Spleen (tissue), 11 donors: Measurements from ENCODE around the gene ZBTB4. TPM values are rescaled to one million over a fixed set of nuclear protein-coding genes. Genes with fewer than 3 reads are reported as not detected.

ENCODE experiments used
- DNase-seq: peaks from one replicate; pipeline ENCODE4 v3.0.0-alpha.2; 2020
- H3K27ac ChIP-seq, 8 donors: fragments of 200-600 bp; sonication (generic) in 7 of 8; 1 replicate in 4 of 8; 2 replicates in 4 of 8; pipeline versions ENCODE4 v1.5.0 to v1.8.0; 2016 to 2021; ENCODE audit warnings: inconsistent platforms in 4 of 8, mild to moderate bottlenecking in 4 of 8, moderate library complexity in 1 of 8
- H3K27me3 ChIP-seq, 7 donors: fragments of 200-600 bp; sonication (generic) in 6 of 7; replicated peaks in 1 of 7; 1 replicate in 4 of 7; 2 replicates in 3 of 7; pipeline versions ENCODE4 v1.5.0 to v1.8.0; 2016 to 2021; ENCODE audit warnings: inconsistent platforms in 3 of 7, mild to moderate bottlenecking in 1 of 7
- H3K36me3 ChIP-seq, 6 donors: fragments of 200-600 bp; sonication (generic) in 5 of 6; 1 replicate in 4 of 6; 2 replicates in 2 of 6; pipeline versions ENCODE4 v1.5.0 to v1.8.0; 2016 to 2021; ENCODE audit warnings: inconsistent platforms in 2 of 6
- H3K4me1 ChIP-seq, 6 donors: fragments of 200-600 bp; sonication (generic) in 5 of 6; 1 replicate in 3 of 6; 2 replicates in 3 of 6; pipeline versions ENCODE4 v1.5.0 to v1.8.0; 2016 to 2021; ENCODE audit warnings: inconsistent platforms in 3 of 6
- H3K4me3 ChIP-seq, 8 donors: fragments of 200-600 bp; sonication (generic) in 7 of 8; 1 replicate in 4 of 8; 2 replicates in 4 of 8; pipeline versions ENCODE4 v1.5.0 to v1.8.0; 2016 to 2021; ENCODE audit warnings: inconsistent platforms in 4 of 8, mild to moderate bottlenecking in 4 of 8, moderate library complexity in 2 of 8
- H3K9me3 ChIP-seq, 8 donors: fragments of 200-600 bp; sonication (generic) in 7 of 8; 1 replicate in 4 of 8; 2 replicates in 4 of 8; pipeline versions ENCODE4 v1.5.0 to v1.8.0; 2016 to 2021; ENCODE audit warnings: inconsistent platforms in 4 of 8
- POLR2A ChIP-seq, 3 donors: fragments of 450-650 bp; IDR thresholded peaks; one replicate each; pipeline ENCODE4 v1.5.1; 2017; ENCODE audit warnings: antibody characterized with exemption in 3 of 3, mild to moderate bottlenecking in 1 of 3
- POLR2AphosphoS5 ChIP-seq, 3 donors: sonication (generic); formaldehyde crosslinking; IDR thresholded peaks; one replicate each; pipeline ENCODE4 v1.5.1; 2017; ENCODE audit warnings: antibody characterized with exemption in 3 of 3
- WGBS, 5 donors: extraction: QIAGEN DNeasy Blood & Tissue Kit in 3 of 5; methylation state at CpG; one replicate each; pipeline versions ENCODE4 v1.1.5 to v1.1.7; 2013 to 2018; 5-methylcytosine and 5-hydroxymethylcytosine counted together
- intact Hi-C: fragments of 100-400 bp; cut with DNase I; formaldehyde crosslinking; loops from one replicate; pipeline ENCODE4 v1.15.0; 2023; ENCODE audit warnings: low total_unique reads
- polyA plus RNA-seq, 3 donors: library from polyadenylated mRNA; stranded (reverse); fragments of 200-250 nt; gene quantifications; one replicate each; pipeline ENCODE4 v1.2.1, GENCODE V29; 2013
- total RNA-seq, 7 donors: library from RNA; depleted of rRNA in 3 of 7; stranded (reverse); fragments of >200 nt in 3 of 7; fragmentation: NEBNext Ultra II Directional in 4 of 7; extraction: Animal tissue kit (Norgen Biotek cat#: 25700) in 4 of 7; gene quantifications; one replicate each; pipeline versions ENCODE4 v1.1.0 to v1.2.1, GENCODE V29; 2016 to 2021
- TF ChIP-seq, protein P1 (sequence below), 11 experiments: fragments of 200-600 bp in 7 of 11; fragments of 450-650 bp in 4 of 11; sonication (generic) in 4 of 11; IDR thresholded peaks in 8 of 11; conservative IDR thresholded peaks in 3 of 11; 1 replicate in 7 of 11; 2 replicates in 4 of 11; pipeline versions ENCODE4 v1.4.0 to v1.8.0; 2016 to 2021; ENCODE audit warnings: antibody characterized with exemption in 11 of 11, inconsistent platforms in 4 of 11, mild to moderate bottlenecking in 1 of 11
- donor health status: healthy with polysubstance abuse.
- donor health status: DM: no; HTN: no; CAD: no; lungs with moderate emphysema.
- donor health status: DM: no; HTN: no; CAD: no.
- donor health status: Bipolar disorder and iron deficiency.
- donor health status: healthy.
- donor health status: DM: no; HTN: no; CAD: no.
- donor health status: DM: yes; HTN: yes; CAD: no.

The ZBTB4 gene
- total and polyA plus RNA-seq, 10 donors = 10.5 to 68.8 (median 42.2) TPM

DNA sequence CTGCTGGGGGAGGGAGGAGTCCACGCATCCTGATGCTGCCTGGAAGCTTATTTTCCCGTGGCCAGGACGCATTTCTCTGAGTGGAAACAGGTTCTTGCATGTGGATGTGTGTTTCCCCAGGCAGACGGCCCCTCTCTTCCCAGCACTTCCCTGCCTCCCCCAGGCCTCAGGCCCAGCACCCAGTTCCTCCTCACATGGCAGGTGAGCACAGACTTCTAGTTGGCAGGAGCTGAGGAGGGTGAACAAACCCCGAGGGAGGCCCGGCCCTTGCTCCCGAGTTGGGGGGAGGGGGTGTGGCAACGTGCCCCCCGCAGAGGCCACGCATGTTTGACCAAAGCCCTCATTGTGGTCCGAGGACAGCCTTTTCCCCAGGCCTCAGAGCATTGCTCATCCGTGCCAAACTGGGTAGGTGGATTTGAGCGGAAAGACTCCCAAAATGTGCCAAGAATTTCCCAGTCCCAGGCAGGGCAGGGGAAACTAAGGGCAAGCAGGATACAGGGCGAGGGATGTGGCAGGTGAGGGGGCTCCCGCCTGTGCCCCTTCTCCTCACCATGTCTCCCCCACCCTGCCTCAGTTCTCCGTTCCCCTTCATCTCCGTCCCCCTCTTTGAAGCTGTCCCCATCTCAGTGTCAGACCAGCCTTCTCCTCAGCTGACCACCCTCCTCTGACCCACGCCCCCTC is 60.8 kb downstream of the ZBTB4 start:
- Histone ChIP-seq H3K27ac (no peak overlapping the region), H3K9me3 (no peaks in the 10 kb centered on the region), H3K27me3 (no peaks in the 10 kb centered on the region), H3K4me3 (no peak overlapping the region), H3K4me1 (no peaks in the 10 kb centered on the region), H3K36me3 (peaks cover 0 to 7% (median 0%) of the 10 kb centered on the region in 6 donors)
- DNase-seq = no peak
- WGBS, 5 donors = 71 to 83% (median 76%) methylated on average over 9 to 18 of the region's 18 CpGs
- intact Hi-C loops = no loop called here
- TF ChIP-seq, protein P1, sequence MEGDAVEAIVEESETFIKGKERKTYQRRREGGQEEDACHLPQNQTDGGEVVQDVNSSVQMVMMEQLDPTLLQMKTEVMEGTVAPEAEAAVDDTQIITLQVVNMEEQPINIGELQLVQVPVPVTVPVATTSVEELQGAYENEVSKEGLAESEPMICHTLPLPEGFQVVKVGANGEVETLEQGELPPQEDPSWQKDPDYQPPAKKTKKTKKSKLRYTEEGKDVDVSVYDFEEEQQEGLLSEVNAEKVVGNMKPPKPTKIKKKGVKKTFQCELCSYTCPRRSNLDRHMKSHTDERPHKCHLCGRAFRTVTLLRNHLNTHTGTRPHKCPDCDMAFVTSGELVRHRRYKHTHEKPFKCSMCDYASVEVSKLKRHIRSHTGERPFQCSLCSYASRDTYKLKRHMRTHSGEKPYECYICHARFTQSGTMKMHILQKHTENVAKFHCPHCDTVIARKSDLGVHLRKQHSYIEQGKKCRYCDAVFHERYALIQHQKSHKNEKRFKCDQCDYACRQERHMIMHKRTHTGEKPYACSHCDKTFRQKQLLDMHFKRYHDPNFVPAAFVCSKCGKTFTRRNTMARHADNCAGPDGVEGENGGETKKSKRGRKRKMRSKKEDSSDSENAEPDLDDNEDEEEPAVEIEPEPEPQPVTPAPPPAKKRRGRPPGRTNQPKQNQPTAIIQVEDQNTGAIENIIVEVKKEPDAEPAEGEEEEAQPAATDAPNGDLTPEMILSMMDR (IDR thresholded peaks at IDR 0.05 in 8 of 11, conservative IDR thresholded peaks at IDR 0.05 in 3 of 11) = no peak
- TF ChIP-seq POLR2AphosphoS5 (IDR thresholded peaks at IDR 0.05) (no peak), POLR2A (IDR thresholded peaks at IDR 0.05) (no peak)

DNA sequence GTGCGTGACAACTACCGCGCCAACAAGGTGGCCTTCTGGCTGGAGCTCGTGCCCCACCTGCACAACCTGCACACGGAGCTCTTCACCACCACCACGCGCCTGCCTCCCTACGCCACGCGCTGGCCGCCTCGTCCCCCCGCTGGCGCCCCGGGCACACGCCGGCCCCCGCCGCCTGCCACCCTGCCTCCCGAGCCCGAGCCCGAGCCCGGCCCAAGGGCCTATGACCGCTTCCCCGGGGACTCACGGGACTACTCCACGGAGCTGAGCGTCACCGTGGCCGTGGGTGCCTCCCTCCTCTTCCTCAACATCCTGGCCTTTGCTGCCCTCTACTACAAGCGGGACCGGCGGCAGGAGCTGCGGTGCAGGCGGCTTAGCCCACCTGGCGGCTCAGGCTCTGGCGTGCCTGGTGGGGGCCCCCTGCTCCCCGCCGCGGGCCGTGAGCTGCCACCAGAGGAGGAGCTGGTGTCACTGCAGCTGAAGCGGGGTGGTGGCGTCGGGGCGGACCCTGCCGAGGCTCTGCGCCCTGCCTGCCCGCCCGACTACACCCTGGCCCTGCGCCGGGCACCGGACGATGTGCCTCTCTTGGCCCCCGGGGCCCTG is 62.3 kb downstream of the ZBTB4 start:
- Histone ChIP-seq H3K27me3 (no peaks in the 10 kb centered on the region), H3K4me1 (no peaks in the 10 kb centered on the region), H3K27ac (no peak overlapping the region), H3K9me3 (no peaks in the 10 kb centered on the region), H3K4me3 (no peak overlapping the region), H3K36me3 (peaks cover 0 to 7% (median 0%) of the 10 kb centered on the region in 6 donors)
- no peak for DNase-seq
- intact Hi-C loops = no loop called here
- WGBS, 5 donors = 94 to 97% (median 96%) methylated on average over 40 to 54 of the region's 54 CpGs
- TF ChIP-seq POLR2AphosphoS5 (IDR thresholded peaks at IDR 0.05) (no peak), POLR2A (IDR thresholded peaks at IDR 0.05) (no peak)
- TF ChIP-seq, protein P1 (IDR thresholded peaks at IDR 0.05 in 8 of 11, conservative IDR thresholded peaks at IDR 0.05 in 3 of 11) = no peak

DNA sequence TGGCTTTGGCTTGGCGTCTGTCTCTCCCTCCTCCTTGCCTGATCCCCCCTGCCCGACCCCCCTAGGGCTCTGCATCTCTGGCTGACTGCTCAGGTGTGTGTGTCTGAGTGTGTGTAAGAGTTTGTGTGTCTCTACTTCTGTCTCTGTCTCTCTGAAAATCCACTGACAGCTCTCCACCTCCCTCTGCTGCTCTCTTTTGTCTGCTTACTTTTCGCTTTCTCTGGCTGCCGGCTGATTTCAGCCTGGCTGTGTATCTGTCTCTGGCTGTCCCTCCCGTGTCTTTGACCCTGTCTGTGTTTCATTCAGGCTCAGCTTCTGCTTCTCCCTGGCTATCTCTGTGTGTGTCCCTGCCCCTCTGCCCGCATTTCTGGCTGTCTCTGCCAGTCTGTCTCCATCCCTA is 63.1 kb downstream of the ZBTB4 start:
- intact Hi-C loops = no loop called here
- Histone ChIP-seq H3K36me3 (peaks cover 0 to 7% (median 0%) of the 10 kb centered on the region in 6 donors), H3K4me3 (no peak overlapping the region), H3K4me1 (no peaks in the 10 kb centered on the region), H3K27me3 (no peaks in the 10 kb centered on the region), H3K9me3 (no peaks in the 10 kb centered on the region), H3K27ac (no peak overlapping the region)
- 77 to 88% (median 79%) methylated on average over 6 of the region's 6 CpGs for WGBS, 5 donors
- TF ChIP-seq POLR2A (IDR thresholded peaks at IDR 0.05) = no peak
- no peak for TF ChIP-seq POLR2AphosphoS5 (IDR thresholded peaks at IDR 0.05)
- TF ChIP-seq, protein P1 (IDR thresholded peaks at IDR 0.05 in 8 of 11, conservative IDR thresholded peaks at IDR 0.05 in 3 of 11) = no peak
- DNase-seq = no peak

DNA sequence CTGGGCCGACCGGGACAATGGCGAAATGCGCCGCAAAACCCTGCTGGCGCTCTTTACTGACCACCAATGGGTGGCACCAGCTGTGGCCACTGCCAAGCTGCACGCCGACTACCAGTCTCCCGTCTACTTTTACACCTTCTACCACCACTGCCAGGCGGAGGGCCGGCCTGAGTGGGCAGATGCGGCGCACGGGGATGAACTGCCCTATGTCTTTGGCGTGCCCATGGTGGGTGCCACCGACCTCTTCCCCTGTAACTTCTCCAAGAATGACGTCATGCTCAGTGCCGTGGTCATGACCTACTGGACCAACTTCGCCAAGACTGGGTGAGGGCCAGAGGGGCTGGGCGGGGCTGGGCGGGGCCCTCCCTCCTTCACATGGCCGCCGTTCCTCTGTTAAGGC is 63.6 kb downstream of the ZBTB4 start:
- Histone ChIP-seq H3K27me3 (no peaks in the 10 kb centered on the region), H3K4me1 (no peaks in the 10 kb centered on the region), H3K36me3 (peaks cover 0 to 7% (median 0%) of the 10 kb centered on the region in 6 donors), H3K9me3 (no peaks in the 10 kb centered on the region), H3K27ac (no peak overlapping the region), H3K4me3 (no peak overlapping the region)
- no peak for DNase-seq
- no peak for TF ChIP-seq POLR2AphosphoS5 (IDR thresholded peaks at IDR 0.05)
- TF ChIP-seq POLR2A (IDR thresholded peaks at IDR 0.05) = no peak
- TF ChIP-seq, protein P1 (IDR thresholded peaks at IDR 0.05 in 8 of 11, conservative IDR thresholded peaks at IDR 0.05 in 3 of 11) = no peak
- intact Hi-C loops = no loop called here
- 85 to 96% (median 90%) methylated on average over 18 to 23 of the region's 23 CpGs for WGBS, 5 donors
